ENCODE results near the gene EXOC5.

The EXOC5 gene

DNA sequence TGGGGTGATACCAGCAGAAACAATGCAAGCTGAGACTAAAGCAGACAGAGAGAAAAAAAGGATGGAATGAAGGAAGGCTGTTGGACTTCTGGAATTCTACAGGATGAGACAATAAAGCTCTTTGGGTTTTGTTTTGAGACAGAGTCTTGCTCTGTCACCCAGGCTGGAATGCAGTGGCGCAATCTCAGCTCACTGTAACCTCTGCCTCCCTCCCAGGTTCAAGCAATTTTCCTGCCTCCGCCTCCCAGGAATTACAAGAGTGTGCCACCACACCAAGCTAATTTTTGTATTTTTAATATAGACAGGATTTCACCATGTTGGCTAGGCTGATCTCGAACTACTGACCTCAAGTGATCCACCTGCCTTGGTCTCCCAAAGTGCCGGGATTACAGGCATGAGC lies 115.4 kb downstream of the EXOC5 start:
- no peak for DNase-seq

Measured in NCI-H1417 (cell line).